Activated CD4-positive, alpha-beta T cell treated with anti-CD3 and anti-CD28 coated beads, Interleukin-2, amount 10 ng/mL, durations not matched to agents 7 days and 5 days (primary cell): ENCODE measurements around the gene PTPRD. TPM values are rescaled to one million over a fixed set of nuclear protein-coding genes. Genes with fewer than 3 reads are reported as not detected.
"Not testable (repeated sequence)": the region's sequence is repeated elsewhere in the genome, so short reads cannot be mapped to it uniquely, and the experiment has no call there.

Experiments used
- CTCF ChIA-PET: fragments of 350-600 bp; sonication (Branson Sonifier 250); formaldehyde crosslinking; loops from one replicate; lab custom pipeline; 2021; ENCODE audit warnings: antibody characterized with exemption; lab: Charles Lee
- POLR2A ChIA-PET: fragments of 350-600 bp; sonication (Branson Sonifier 250); formaldehyde crosslinking; loops from one replicate; lab custom pipeline; 2021; ENCODE audit warnings: antibody characterized with exemption; lab: Charles Lee
- DNase-seq: peaks from one replicate; pipeline ENCODE4 v3.0.0-alpha.2; 2020
- H3K27ac Mint-ChIP-seq: one replicate; pipeline ENCODE4 v1.8.0; 2021; ENCODE audit warnings: mild to moderate bottlenecking, moderate library complexity, mixed read lengths
- H3K27me3 Mint-ChIP-seq: one replicate; pipeline ENCODE4 v1.8.0; 2021; ENCODE audit warnings: mixed read lengths
- H3K36me3 Mint-ChIP-seq: one replicate; pipeline ENCODE4 v1.8.0; 2021; ENCODE audit warnings: low read depth, mixed read lengths
- H3K4me1 Mint-ChIP-seq: one replicate; pipeline ENCODE4 v1.8.0; 2021; ENCODE audit warnings: mixed read lengths
- H3K4me3 Mint-ChIP-seq: one replicate; pipeline ENCODE4 v1.8.0; 2021; ENCODE audit warnings: mild to moderate bottlenecking, moderate library complexity, mixed read lengths
- H3K9me3 Mint-ChIP-seq: one replicate; pipeline ENCODE4 v1.8.0; 2021; ENCODE audit warnings: mixed read lengths
- total RNA-seq, 2 experiments: library from RNA; stranded (reverse); gene quantifications; one replicate each; pipeline ENCODE4 v1.2.3, GENCODE V29; 2021

Gene PTPRD
- total RNA-seq, 2 experiments from 2014 or later = not detected

DNA sequence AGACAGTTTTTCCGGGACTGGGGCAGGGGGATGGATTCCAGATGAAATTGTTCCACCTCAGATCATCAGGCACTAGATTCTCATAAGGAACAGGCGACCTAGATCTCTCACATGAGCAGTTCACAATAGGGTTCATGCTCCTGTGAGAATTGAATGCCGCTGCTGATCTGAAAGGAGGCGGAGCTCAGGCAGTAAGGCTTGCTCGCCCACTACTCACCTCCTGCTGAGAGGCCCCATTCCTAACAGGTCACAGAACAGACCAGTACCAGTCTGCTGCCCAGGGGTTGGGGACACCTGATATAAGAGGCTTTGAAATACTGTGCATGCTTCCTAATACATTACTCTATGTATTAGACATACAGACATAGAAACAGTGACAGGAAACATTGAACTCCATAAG is 41.1 kb downstream of the PTPRD start:
- no peak for DNase-seq
- no peaks in the 10 kb centered on the region for H3K27me3 Mint-ChIP-seq
- H3K4me1 Mint-ChIP-seq = no peaks in the 10 kb centered on the region
- H3K9me3 Mint-ChIP-seq = no peaks in the 10 kb centered on the region
- CTCF ChIA-PET = no interaction called here
- H3K27ac Mint-ChIP-seq = no peak overlapping the region
- POLR2A ChIA-PET = no interaction called here
- no peak overlapping the region for H3K4me3 Mint-ChIP-seq
- H3K36me3 Mint-ChIP-seq = no peaks in the 10 kb centered on the region

DNA sequence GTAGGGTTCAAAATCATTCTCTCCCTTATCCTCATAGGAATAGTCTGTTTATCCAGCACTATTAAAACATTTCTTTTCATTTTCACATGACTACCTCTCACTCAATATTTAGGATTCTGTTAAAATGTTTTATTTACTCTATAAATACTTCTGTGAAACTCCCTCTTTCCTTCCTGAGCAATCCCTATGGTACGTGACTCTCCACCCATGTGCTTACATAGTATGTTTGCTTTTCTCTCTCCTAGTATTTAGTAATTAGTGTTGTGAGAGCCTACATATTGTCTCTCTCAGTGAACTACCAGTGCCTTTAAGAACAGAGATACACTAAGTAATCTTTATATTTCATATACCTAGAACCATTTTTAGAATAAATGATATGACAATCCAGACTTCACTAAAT is 46.0 kb downstream of the PTPRD start:
- Mint-ChIP-seq H3K4me3 (no peak overlapping the region), H3K9me3 (no peaks in the 10 kb centered on the region), H3K27ac (no peak overlapping the region), H3K36me3 (no peaks in the 10 kb centered on the region), H3K27me3 (no peaks in the 10 kb centered on the region), H3K4me1 (no peaks in the 10 kb centered on the region)
- ChIA-PET CTCF (no interaction called here), POLR2A (no interaction called here)
- no peak for DNase-seq

DNA sequence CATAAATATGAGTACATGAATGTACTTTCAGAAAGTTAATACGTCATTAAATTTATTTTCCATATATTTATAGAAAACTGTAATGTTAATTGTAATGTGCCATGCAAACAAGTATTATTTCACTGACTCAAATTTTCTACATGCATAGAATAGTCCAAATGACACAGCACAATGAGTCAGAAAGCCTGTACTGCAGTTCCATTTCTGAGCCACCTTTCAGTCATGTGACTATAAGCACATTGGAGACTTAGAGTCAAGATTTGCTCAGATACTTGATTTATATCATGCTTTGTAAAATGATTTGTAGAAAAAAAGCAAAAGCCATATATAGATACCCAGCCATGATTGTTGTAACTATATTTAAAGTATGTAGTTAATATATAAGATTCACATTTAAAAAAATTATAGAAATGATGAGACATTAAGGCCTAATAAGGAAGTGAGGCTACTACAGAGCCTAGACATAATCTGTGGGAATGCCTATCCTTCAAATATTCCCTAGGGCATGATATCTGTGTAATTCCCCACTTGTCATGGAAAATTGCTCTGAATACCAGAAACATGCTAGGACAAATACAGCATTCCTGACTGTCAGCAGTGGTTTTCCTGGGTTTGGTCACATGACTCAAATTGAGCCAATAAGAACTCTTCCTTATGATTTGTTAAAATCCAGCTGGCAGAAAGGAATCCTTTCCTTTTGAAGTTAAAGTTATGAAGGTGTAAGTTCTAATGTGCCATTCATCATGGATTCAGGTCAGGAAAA is 50.0 kb downstream of the PTPRD start:
- no peaks in the 10 kb centered on the region for H3K4me1 Mint-ChIP-seq
- no peak overlapping the region for H3K27ac Mint-ChIP-seq

DNA sequence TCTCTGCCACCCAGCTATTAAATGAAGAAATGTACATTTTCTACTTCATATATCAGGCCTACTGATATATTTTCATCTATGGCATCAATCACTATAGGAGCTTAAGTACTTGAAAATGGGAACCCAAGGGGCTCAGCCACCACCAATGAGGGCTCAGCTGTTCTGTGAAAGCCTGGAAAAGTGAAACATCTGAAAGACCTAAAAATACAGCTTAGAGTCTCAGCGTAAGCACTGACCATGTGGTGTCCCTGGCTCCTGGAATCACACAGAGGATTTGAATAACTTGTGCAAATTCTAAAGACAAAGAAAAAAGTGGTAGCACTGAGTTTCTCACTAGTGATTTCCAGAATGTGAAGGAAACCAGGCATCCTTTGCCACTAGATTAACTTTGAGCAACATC is 64.5 kb downstream of the PTPRD start:
- ChIA-PET POLR2A (no interaction called here), CTCF (no interaction called here)
- DNase-seq = no peak
- no peak overlapping the region for H3K27ac Mint-ChIP-seq
- H3K27me3 Mint-ChIP-seq = no peaks in the 10 kb centered on the region
- H3K36me3 Mint-ChIP-seq = no peaks in the 10 kb centered on the region
- no peaks in the 10 kb centered on the region for H3K4me1 Mint-ChIP-seq
- H3K9me3 Mint-ChIP-seq = no peaks in the 10 kb centered on the region
- no peak overlapping the region for H3K4me3 Mint-ChIP-seq

More for the DNA sequence above, 50.0 kb downstream of the PTPRD start:
- no peak for DNase-seq
- POLR2A ChIA-PET = no interaction called here
- Mint-ChIP-seq H3K36me3 (no peaks in the 10 kb centered on the region), H3K9me3 (peaks cover 1% of the 10 kb centered on the region), H3K4me3 (no peak overlapping the region), H3K27me3 (no peaks in the 10 kb centered on the region)
- CTCF ChIA-PET = no interaction called here

DNA sequence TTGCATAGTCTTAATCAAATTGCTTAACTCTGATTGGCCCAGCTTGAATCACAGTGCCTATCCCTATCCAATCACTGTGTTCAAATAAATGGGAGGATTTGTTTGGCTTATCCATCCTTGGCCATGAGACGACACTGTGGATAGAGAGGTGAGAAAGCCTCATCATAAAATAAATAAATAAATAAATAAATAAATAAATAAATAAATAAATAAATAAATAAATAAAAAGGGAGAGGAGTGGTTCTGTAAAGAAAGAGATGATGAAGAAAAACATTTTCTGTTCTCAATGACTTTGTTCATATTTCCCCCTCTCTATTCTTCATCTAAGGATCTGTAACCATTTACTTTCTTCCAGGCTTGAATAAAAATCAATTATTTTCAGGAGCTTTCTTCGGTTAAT is 74.7 kb downstream of the PTPRD start:
- Mint-ChIP-seq H3K27ac (no peak overlapping the region), H3K27me3 (no peaks in the 10 kb centered on the region), H3K4me1 (no peaks in the 10 kb centered on the region), H3K9me3 (peaks cover 8% of the 10 kb centered on the region), H3K4me3 (no peak overlapping the region), H3K36me3 (no peaks in the 10 kb centered on the region)
- no peak for DNase-seq
- CTCF ChIA-PET = no interaction called here
- POLR2A ChIA-PET = no interaction called here

DNA sequence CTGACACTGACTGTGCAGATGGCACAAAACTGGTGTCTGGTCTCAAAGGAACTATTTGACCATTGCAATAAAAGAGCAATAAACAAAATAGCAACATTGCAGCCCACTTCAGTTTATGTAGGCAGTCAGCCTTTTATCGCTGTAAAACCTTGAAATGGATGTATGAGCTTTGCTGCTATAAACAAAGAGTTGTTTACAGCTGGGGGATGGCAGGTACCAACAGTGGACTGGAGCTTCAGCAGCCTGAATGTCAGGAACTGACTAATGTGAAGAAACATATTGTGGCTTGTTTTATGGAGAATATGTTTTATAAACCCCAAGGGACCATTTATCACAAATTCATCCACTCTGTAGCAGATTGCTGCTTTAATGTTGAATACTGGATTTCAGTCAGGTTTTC is 78.0 kb downstream of the PTPRD start:
- DNase-seq = no peak
- H3K4me1 Mint-ChIP-seq = no peaks in the 10 kb centered on the region

DNA sequence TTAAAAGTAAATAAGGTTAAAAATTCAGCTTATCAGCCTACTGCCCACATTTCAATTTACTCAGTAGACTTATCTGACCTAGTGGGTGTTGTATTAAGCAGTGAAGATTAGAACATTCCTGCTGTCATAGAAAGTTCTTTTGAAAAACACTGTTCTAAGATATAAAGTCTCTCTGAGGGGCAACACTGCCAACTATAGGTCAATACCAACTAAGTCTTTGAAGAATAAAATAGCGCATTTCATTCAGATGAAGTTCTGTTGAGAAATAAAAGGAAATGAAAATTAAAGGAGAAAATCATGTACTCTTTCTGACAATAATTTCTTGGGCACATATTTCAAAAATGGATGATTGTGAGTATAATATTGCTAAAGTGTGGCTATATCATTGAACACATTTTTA is 86.8 kb downstream of the PTPRD start:
- ChIA-PET POLR2A (no interaction called here), CTCF (no interaction called here)
- peaks cover 3% of the 10 kb centered on the region for H3K9me3 Mint-ChIP-seq
- no peak overlapping the region for H3K4me3 Mint-ChIP-seq
- no peaks in the 10 kb centered on the region for H3K27me3 Mint-ChIP-seq
- no peak for DNase-seq
- no peaks in the 10 kb centered on the region for H3K36me3 Mint-ChIP-seq
- H3K27ac Mint-ChIP-seq = no peak overlapping the region
- H3K4me1 Mint-ChIP-seq = no peaks in the 10 kb centered on the region

More for the DNA sequence above, 78.0 kb downstream of the PTPRD start:
- CTCF ChIA-PET = no interaction called here
- no peaks in the 10 kb centered on the region for H3K36me3 Mint-ChIP-seq
- no peaks in the 10 kb centered on the region for H3K27me3 Mint-ChIP-seq
- POLR2A ChIA-PET = no interaction called here
- H3K4me3 Mint-ChIP-seq = no peak overlapping the region
- H3K27ac Mint-ChIP-seq = no peak overlapping the region
- H3K9me3 Mint-ChIP-seq = peaks cover 5% of the 10 kb centered on the region

DNA sequence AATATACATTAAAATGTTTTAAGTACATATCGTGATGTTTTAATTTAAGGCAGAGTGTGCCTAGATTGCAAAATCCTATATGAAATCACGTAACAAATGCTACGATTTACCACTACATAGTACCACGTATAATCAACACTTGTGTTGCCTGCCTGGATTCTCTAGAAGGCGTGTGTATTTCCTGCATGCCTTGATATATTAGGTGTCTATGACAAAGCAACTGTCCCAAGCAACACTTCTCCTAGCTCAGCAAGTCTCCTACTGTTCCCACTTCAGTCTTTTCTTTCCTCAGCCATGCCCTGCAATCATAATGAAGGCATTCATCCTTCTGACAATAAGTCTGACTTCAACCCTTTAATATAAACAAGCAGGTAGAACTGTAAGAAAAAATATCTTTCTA is 89.6 kb downstream of the PTPRD start:
- Mint-ChIP-seq H3K36me3 (no peaks in the 10 kb centered on the region), H3K4me3 (no peak overlapping the region), H3K9me3 (peaks cover 5% of the 10 kb centered on the region), H3K4me1 (no peaks in the 10 kb centered on the region), H3K27me3 (no peaks in the 10 kb centered on the region), H3K27ac (no peak overlapping the region)
- DNase-seq = no peak
- CTCF ChIA-PET = no interaction called here
- POLR2A ChIA-PET = no interaction called here

DNA sequence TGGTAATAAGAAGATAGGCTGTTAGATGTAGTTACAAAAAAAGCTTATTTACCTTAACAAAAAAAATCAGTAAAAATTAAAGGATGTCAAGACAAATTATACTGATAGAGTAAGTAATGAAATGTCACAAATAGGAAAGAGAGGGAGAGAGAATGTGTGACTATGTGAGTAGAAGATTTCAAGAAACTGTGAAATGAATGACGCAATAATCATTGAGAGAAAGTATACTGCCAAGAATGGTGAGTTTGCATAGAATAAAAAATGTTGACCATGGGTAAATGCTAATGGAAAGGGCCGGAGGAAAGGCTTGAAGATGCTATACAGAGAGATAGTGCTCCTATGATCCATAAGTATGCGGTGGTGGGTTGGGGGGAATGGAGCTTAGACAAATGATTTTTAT is 100.7 kb downstream of the PTPRD start:
- Mint-ChIP-seq H3K4me1 (no peaks in the 10 kb centered on the region), H3K4me3 (no peak overlapping the region), H3K9me3 (no peaks in the 10 kb centered on the region)

DNA sequence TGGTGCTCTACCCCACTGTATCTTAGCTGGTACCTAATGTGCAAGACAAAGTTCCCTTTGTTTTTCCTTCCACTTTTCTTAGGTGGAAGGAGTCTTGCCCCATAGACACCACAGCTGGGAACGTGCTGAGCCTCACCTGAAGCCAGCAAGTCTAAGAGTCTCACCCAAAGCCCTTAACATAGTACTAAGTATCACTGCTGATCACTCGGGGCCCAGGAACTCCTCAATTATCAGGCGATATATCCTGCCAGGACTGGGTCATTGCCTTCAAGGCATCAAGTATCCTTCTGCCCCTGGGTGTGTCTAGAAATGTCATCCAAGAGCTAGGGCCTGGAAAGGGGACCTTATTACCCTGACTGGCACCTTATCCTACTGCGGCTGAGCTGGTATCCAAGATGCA is 123.9 kb downstream of the PTPRD start:
- no peak for DNase-seq
- Mint-ChIP-seq H3K36me3 (no peaks in the 10 kb centered on the region), H3K9me3 (peaks cover 11% of the 10 kb centered on the region), H3K4me3 (no peak overlapping the region), H3K27me3 (no peaks in the 10 kb centered on the region), H3K4me1 (no peaks in the 10 kb centered on the region), H3K27ac (no peak overlapping the region)
- ChIA-PET POLR2A (no interaction called here), CTCF (no interaction called here)

More for the DNA sequence above, 100.7 kb downstream of the PTPRD start:
- no peak overlapping the region for H3K27ac Mint-ChIP-seq
- H3K36me3 Mint-ChIP-seq = no peaks in the 10 kb centered on the region
- POLR2A ChIA-PET = no interaction called here
- no peaks in the 10 kb centered on the region for H3K27me3 Mint-ChIP-seq
- CTCF ChIA-PET = no interaction called here
- no peak for DNase-seq

DNA sequence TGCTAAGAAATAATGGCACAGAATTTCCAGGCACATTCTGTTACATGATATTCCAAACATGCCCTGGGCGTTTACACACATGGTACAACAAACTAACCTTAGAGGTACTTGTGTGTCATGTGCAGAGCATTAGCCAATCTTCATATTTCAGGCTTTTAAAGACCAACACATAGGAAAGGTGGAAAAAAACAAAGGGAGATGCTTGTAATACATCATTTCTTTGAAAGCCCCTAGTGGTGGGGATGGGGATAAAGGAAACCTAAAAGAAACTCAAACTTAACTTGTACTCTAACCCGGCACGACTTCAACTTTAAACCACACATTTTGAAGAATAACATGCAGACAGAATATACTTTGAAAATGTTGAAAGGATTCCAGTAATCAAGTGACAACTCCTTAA is 133.6 kb downstream of the PTPRD start:
- H3K4me3 Mint-ChIP-seq = no peak overlapping the region
- H3K36me3 Mint-ChIP-seq = no peaks in the 10 kb centered on the region
- no peaks in the 10 kb centered on the region for H3K4me1 Mint-ChIP-seq
- POLR2A ChIA-PET = no interaction called here
- H3K27ac Mint-ChIP-seq = no peak overlapping the region
- no peaks in the 10 kb centered on the region for H3K27me3 Mint-ChIP-seq
- CTCF ChIA-PET = no interaction called here
- no peak for DNase-seq
- peaks cover 26% of the 10 kb centered on the region for H3K9me3 Mint-ChIP-seq

DNA sequence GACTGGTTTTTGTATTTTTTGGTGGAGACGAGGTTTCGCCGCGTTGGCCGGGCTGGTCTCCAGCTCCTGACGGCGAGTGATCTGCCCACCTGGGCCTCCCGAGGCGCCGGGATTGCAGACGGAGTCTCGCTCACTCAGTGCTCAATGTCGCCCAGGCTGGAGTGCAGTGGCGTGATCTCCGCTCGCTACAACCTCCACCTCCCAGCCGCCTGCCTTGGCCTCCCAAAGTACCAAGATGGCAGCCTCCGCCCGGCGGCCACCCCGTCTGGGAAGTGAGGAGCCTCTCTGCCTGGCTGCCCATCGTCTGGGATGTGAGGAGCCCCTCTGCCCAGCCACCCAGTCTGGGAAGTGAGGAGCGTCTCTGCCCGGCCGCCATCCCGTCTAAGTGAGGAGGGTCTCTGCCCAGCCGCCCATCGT is 163.6 kb downstream of the PTPRD start:
- H3K4me1 Mint-ChIP-seq, H3K36me3 Mint-ChIP-seq, CTCF ChIA-PET, H3K9me3 Mint-ChIP-seq, POLR2A ChIA-PET, H3K27ac Mint-ChIP-seq, DNase-seq, H3K27me3 Mint-ChIP-seq, H3K4me3 Mint-ChIP-seq: not testable (repeated sequence)

DNA sequence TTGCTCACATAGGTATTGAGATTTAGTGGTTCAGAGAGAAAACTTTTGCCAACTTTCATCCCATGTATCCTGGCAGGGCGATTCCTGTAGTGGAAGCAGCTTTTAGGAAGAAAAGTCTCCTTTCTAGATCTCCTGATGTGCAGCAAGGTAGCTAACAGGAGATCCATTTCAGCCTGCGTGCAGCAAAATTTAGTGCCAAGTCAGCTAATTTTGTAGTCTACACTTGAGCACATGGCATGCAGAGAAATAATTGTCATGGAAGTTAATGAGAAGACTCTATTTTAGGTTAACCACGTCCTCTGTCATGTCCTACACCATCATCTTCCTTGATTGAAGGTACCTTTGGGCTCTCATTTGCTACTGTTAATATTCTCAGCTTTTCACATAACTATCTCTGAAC is 165.8 kb downstream of the PTPRD start:
- H3K27ac Mint-ChIP-seq = no peak overlapping the region
- H3K27me3 Mint-ChIP-seq = no peaks in the 10 kb centered on the region
- peaks cover 3% of the 10 kb centered on the region for H3K9me3 Mint-ChIP-seq
- no peak for DNase-seq
- H3K4me3 Mint-ChIP-seq = no peak overlapping the region
- CTCF ChIA-PET = no interaction called here
- H3K36me3 Mint-ChIP-seq = no peaks in the 10 kb centered on the region
- no peaks in the 10 kb centered on the region for H3K4me1 Mint-ChIP-seq
- POLR2A ChIA-PET = no interaction called here

DNA sequence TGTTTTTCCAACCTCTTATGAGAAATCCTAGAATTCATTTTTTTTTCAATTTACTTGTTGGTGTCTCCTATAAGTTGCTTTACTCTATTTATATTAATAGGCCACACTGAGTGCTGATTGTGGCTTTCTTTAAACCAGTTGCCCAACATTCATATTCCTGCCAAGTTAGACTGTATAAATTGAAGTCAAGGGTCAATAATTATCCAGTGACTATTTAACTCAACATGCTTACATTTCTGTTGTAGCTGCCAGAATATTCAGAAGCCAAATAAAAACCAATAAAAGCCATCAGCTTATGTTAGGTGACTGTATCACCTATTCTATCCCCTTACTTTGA is 169.0 kb downstream of the PTPRD start:
- no peaks in the 10 kb centered on the region for H3K27me3 Mint-ChIP-seq
- no peaks in the 10 kb centered on the region for H3K4me1 Mint-ChIP-seq
- no peak overlapping the region for H3K4me3 Mint-ChIP-seq
- no peak for DNase-seq
- no peaks in the 10 kb centered on the region for H3K36me3 Mint-ChIP-seq
- ChIA-PET POLR2A (no interaction called here), CTCF (no interaction called here)
- peaks cover 5% of the 10 kb centered on the region for H3K9me3 Mint-ChIP-seq
- no peak overlapping the region for H3K27ac Mint-ChIP-seq
